ENCODE data around the gene OR2L5.

GRCh38 chr1:248007778-248008177 is 5.7 kb upstream of the OR2L5 start:
- TF ChIP-seq POLR2A (IDR thresholded peaks at IDR 0.05; ENCODE audit: low read length) (no peak), GATA1 (IDR thresholded peaks at IDR 0.05; ENCODE audit: low read depth, low read length) (no peak)

Data from erythroblast (primary cell).